Activated T-helper 1 cell treated with anti-CD3 and anti-CD28 coated beads, Interleukin-2, amount 50 U/mL, for 16 hours (primary cell): ENCODE measurements around the gene RREB1.

Experiments
- DNase-seq, 2 donors: peaks; one replicate each; pipeline ENCODE4 v3.0.0-alpha.2; 2020; ENCODE audit warnings: low read depth in 1 of 2, low spot score in 1 of 2

The RREB1 gene

DNA sequence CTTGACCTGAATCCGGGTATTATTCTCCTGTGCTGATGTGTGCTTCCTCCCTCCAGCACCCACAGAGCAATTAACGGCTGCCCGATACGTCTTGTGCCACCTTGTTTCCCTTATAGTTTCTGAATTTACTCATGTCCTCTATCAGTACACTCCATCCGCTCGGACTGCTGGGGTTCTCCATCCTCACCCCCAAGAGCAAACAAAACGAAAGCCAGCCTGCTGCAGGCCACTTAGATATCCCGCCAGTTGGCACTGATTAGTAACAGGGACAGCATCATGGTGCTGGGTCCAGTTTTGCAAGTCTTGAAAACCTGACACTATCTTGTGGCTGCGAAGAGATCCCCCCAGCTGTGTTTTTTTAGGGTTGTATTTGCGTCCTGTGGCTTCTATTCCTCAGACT, 133.4 kb downstream of the RREB1 start:
- DNase-seq = no peak

DNA sequence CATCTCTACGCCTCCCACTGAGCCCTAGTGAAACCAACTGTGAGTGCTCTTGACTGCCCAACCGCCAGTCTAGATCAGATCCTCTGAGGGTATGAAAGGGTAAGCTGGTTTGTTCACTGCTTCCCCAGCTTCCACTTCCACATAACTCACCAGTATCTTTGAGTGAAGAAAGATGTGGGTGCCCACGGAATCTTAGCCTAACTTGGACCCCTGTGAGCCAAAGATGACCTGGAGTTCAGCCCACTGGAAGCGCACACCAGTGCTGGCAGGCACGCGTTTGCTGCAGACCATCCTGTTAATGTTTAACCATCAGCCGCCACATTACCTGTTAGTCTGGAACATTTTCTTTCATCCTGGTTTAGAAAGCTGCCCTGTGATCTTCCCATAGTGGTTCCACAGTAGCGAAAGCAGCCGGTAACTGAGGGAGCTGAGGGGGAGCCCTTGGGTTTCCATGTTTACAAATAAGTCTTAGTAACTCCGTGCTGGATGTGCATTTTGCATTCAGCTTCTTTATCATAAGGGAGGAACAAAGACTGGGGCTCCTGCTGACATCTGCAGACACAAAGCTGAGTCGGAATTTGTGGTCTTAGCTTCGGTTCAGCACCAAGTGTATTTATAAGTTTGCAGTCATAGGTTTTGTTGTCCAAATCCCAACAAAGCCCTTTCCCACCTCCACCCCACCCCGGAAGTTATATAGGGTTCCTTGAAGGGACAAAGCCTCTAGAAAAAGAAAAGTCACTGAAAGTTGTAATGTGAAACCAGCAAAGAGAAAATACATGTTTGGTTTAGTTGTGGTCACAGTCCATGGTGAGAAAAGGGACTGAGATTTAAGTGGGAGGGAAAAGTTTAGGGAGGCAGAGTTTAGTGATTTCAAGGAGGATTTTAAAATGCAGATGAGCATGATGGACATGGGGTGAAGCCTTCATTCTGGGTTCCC, 134.2 kb downstream of the RREB1 start:
- DNase-seq = no peak

DNA sequence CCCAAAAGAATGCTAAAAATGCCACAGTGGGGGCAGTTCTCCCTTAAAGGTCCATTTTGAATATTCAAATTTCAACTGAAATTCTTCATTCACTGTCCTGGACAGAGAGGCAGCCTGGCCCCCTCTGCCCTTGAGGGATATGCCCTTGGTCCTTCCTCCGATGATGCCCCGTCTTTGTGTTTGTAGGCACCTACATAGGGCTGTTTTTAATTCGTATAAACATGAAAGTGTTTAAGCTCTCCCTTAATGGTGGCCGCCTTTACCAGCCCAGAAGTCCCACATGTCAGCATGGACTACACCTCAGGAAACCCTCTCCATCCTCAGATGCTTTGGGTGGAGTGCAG, 135.0 kb downstream of the RREB1 start:
- no peak for DNase-seq

DNA sequence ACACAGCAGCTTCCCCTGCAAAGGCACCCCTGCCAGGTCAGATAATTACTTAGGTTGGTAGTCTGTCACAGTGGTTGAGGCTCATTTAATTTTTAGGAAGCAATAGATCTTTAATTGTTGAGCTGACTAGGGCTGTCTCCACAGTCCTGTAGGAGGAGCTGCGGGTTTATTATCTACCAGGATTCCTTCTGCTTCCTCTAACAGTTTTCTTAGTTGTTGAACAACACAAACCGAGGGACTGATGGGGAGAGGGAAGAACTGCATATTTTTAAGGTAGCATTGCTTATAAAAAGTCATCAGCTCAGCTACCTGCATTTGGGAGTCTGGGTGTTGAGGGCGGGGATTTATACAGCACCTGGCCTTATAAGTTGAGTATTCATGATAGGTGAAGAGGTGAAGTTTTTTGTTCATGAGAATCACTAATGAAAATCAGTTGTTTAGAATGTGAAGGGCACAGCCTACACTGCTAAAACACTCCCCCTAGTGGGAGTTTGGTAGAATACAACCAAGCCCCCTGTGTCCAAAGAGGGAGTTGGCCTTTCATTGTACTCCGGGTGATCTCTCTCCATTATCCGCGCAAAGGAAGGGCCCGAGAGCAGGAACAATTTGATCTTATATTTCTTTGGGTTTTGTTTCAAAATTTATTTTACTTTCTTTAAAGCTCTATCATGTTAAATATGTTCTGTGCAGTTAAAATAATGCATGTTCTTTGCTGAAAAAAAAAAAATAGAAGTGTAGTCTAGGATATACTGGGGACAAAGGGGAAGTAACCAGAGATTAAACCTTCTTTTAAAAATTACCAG, 135.6 kb downstream of the RREB1 start:
- DNase-seq = no peak

DNA sequence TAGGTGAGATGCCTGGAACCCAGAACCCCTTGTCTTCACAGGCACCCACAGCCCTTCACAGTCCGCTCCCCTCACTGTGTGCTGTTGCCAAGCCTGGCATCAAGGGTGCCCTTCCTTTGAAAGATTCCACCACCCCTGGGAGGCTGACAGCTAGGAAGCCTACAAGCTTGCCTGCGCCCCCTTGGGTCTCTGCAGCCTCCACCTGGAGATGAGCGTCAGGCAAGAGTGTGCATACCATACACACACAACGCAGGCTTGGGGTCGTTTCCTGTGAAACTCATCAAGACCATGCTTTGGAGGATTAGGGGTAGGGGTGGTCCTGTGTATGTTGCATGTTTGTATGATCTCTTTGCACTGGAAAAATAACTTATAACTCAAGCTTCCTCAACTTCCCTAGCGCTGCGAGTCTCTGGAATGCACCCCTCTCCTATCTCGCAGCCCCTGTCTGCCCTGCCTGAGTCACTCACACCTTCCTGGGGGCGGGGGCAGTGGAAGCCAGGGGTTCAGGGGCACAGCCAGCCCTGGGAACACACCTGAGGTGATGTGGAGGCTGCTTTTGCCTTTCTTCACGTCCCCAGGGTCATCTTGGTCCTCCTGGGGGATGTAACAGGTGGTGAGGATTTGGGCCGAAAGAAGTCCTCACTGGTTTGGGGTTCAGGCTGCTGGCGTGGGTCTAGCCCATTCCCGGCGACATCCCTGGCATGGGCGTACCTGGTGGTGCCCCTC, 138.1 kb downstream of the RREB1 start:
- no peak for DNase-seq

DNA sequence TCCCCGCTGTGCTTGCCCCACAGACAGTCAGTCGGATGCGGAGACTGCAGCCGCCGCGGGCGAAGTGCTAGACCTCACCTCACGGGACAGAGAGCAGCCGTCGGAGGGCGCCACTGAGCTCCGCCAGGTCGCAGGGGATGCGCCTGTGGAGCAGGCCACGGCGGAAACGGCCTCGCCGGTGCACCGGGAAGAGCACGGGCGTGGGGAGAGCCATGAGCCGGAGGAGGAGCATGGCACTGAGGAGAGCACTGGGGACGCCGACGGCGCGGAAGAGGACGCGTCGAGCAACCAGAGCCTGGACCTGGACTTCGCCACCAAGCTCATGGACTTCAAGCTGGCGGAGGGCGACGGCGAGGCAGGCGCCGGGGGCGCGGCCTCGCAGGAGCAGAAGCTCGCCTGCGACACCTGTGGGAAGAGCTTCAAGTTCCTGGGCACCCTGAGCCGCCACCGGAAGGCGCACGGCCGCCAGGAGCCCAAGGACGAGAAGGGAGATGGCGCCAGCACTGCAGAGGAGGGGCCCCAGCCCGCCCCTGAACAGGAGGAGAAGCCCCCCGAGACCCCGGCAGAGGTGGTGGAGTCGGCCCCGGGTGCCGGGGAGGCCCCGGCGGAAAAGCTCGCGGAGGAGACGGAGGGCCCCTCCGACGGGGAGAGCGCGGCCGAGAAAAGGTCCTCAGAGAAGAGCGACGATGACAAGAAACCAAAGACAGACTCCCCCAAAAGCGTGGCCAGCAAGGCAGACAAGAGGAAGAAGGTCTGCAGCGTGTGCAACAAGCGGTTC, 138.8 kb downstream of the RREB1 start:
- no peak for DNase-seq

DNA sequence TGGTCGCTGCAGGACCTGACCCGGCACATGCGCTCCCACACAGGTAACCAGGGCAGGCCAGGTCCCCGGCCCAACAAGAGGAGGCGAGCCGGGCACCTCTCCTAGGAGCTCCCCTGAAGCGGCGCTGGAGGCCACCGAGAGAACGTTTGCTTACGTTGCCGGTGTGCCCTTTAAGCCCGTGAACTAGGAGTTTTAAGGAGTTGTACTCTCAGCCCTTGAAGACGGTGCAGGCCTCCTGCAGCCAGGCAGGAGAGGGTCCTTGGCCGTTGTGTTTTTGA, 139.4 kb downstream of the RREB1 start:
- DNase-seq = no peak

DNA sequence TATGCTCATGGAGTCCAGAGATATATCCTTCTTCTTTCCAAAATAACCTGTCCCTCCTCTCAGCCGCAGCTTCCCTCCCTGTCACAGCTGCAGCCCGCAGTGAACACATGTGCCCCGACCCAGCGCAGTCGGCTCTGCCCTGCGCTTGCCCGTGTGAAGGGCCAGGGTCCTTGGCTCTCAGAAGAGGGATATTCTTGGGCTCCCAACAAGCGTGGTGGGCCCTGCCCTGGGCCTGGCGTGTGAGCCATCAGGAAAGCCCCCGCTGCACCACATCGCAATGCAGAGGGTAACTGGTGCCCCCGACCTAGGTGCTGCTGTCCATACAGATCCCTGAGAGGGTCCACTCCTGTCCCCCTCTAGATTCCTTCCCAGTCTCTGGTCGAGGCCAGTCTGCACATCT, 140.1 kb downstream of the RREB1 start:
- DNase-seq = no peak

DNA sequence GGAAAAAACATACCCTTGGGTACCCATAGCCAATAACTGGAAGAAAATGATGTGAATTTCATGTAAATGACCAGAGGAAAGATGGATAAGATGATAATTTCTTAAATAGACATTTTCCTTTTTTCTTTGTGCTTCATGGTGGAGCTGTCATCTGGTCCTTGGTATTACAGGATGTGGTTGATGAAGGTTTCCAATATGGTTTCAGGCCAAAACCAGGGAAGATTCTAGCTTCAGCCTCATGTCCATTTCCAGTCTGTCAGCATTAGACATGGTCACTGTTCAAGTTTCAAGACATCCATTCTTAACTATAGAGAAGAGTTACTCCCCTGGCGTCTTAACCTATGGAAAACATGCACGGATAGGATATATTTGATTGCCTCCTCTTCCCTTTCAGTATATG, 141.6 kb downstream of the RREB1 start:
- DNase-seq = no peak

DNA sequence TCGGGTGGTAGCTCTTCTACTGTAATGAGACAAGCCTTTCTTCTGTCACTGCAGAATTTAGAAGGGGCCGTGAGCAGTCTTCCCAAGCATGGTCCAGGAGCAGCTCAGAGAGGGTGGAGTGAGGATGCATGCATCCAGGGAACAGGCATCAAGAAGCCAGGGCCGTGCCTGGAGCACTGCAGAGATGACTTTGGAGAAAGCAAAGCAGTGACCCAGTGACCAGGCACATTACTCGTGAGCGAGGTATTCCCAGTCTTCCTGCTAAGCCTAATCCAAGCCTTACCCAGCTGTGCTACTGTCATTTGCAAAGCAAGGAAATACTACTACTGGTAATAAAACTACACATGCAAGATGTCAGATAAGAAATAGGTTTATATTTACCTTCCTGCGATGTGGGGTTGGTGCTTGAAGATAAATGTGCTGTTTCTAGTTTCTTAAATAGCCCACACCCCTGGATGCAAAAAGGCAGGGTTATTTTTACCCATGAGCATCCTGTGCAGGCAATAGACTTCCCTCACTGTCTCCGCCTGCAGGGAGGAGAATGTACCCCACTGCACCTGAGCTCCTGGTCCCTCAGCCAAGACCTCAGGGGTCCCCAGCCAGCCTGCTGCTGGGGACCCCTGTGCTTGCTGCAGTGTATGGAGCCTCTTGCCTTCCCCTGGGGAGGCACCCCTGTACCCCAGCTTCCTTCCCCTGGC, 142.3 kb downstream of the RREB1 start:
- DNase-seq = no peak

DNA sequence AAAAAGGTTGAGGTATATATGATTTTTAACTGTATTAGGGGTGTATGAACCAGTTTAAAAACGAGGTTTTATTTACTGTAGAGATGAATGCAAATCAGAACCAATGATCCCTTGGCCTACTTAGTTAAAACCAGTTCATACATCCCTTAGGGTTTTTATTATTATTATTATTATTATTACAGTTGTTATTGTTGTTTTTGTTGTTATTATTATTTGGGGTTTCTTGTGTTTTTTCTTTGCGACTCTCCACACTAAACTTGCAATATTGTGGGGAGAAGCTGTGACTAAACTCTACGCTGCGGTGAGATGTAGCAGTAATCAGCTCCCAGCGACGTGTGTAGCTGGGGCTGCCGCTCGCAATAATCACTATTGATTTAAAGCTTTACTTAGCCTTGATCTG, 143.1 kb downstream of the RREB1 start:
- no peak for DNase-seq

DNA sequence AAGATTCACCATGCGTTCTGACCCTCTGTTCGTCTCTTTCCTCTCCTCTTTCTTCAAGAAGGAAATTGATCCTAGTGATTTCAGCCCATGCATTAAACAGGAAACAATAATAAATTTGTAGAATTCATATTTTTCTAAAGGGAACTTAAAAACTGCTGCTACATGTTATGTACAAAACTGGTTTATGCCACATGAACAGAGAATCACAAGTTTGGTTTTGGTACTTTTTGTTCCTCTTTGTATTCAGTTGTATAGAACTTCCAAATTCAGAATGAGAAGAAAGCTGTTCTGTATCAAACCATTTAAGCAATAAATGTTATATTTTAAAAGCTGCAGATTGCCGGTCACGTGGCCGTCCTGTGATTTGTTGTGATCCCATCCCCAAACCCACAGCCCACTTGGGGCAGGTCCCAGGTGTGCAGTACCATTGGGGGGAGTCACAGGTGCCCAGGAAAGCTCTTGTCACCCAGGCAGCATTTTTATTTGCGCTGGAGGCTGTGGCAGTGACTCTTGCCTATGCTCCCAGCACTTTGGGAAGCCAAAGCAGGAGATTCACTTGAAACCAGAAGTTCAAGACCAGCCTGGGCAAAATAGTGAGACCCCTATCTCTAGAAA, 144.0 kb downstream of the RREB1 start:
- no peak for DNase-seq

DNA sequence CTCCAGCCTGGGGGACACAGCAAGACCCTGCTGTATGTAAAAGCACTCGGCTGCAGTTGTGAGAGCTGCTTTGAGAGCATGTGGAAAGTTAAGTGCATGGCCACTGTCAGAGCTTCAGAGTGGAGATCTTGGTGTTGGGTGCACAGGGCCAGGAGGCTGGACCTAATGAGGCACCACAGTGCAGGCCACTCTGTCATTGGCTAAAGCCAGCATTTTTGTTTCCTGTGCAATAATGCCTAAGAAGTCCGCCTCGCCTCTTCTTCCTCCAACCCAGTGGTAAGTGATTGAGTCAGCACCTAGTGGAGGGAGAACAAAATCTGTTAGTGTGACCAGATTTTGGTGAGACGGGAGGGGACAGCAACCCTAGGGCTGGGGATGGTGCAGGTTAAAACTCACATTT, 144.6 kb downstream of the RREB1 start:
- no peak for DNase-seq

DNA sequence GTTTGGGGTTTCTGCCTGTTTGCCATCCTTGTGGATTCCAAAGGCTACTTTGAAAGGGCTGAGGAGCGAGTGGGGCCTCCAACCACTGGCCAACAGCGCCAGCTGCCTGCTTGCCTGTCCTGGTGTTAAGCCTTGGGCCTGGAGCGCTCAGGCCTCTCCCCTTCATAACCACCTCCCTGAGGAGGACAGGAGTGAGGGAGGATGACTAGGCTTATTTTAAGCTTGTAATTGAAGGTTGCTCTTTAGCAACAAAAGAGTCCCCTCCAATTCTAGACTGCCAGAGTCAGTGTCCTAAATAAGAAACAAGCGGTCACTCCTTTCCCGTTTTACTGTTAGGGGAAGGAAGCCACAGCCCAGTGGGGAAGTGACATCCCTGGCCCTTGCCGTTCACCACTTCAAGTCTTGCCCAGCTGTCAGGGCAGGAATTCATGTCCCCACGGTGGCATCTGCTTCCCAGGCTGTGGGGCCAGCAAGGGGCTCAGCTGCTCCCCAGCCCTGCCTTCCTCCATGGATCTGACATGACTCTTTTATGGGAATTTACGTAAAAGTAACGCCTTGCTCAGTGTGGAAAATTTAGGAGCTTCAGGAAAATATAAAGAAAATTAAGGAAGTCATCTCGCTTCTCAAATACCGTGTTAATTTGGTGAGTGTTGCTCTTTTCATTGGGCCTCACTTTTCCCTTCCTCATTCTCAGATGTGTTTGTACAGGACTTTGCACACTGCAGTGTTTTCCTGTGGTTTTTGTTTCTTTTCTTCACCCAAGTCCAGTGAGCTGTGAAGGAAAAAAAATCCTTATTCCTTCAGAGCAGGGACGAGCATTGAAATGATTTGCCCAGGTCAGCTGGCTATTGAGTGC, 147.4 kb downstream of the RREB1 start:
- no peak for DNase-seq

DNA sequence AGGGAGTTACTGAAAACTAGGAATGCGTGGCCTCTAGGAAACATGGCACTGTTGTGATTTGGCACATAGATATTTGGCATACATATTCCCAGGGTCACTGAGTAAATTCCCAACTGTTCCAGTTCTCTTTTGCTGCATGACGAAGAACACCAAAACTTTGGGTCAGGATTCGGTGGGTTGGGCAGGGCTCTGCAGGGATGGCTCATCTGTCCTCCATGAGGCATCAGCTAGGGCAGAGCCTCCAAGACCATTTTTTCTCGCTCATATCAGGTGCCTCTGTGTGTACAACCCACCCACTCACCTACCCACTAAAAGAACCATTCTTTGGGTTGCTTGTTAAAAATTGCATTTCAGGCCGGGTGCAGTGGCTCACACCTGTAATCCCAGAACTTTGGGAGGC, 148.2 kb downstream of the RREB1 start:
- DNase-seq = no peak

DNA sequence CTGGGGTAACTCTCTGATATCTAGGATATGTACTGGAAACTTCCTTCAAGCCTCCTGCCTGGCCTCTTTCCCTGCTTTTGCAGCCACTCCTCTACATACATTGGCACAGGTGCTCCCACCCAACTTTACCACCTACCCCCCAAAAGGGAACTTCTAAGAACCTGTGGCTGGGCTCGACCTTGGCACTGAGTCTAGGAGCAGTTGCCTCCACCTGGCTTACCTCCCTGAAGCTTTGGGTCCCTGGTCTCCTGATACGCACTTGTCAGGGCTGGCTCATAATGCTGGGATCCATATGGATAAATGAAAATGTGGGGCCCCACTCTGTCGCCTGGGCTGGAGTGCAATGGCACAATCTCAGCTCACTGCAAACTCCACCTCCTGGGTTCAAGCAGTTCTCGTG, 149.0 kb downstream of the RREB1 start:
- DNase-seq = no peak

DNA sequence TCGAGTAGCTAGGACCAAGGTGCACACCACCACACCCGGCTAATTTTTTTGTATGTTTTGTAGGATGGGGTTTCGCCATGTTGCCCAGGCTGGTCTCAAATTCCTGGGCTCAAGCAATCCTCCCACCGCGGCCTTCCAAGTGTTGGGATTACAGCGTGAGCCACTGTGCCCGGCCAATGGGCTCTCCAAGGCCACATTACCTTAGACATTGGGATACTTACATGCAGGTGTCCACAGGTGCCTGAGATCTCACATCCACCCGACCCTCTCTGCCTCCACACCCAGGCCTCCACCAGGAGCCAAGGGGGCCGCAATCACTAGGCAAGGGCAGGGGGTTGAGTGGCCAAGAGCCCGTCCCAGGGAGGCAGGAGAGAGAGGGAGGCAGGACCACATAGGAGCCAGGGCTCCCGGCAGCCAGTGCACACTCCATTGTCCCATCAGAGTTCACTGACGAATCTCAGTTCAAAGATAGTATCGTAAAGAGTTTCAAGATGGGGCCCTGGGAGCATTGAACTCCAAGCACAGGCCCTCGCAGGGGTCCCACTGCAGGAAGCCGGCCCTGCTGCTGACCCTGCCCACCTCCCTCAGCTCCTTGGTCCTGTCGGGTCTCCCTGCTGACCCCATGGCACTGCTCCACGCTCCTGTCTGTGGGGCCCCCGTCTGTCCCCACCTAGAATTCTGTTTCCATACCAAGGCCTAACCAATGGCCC, 149.9 kb downstream of the RREB1 start:
- DNase-seq = no peak

DNA sequence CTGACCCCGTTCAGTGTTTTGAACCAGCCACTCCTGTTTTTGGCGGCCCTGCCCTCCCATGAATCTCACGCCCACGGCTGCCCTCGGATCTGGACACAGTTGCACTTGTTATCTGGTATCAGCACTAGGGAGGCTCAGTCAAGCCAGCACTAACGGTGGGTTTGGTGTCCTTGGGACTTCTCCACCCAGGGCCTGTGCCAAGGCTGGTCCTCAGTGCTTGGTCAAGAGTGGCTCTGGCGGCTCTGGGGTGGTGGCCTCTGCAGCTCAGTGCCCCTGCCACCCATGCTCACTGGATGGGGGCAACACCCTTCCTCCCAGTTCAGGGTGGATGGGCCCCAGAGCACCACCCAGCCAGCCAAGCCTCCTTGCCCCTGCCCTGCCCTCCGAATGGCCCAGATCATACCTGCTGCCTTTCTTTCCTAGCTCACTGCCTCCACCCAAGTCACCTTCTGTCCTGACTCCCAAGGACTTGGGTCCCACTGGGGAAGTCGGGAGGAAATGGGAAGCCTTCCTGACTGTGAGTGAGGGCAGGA, 150.5 kb downstream of the RREB1 start:
- no peak for DNase-seq
